Measurements from ENCODE around the gene CABLES1.

Gene CABLES1

GRCh38 chr18:23253630-23254029 is 118.3 kb downstream of the CABLES1 start:
- DNase-seq: no peak
- no peak overlapping the region for H4K91ac ChIP-seq (ENCODE audit: low read length)
- H2AFZ ChIP-seq (ENCODE audit: low read depth, low read length): no peak overlapping the region
- H2AK5ac ChIP-seq (ENCODE audit: low read length, severe bottlenecking): no peak overlapping the region
- H3K4me1 ChIP-seq (ENCODE audit: control insufficient read depth, insufficient read depth, low read depth, low read length): peaks cover 12% of the 10 kb centered on the region
- H3K36me3 ChIP-seq (ENCODE audit: control insufficient read depth in 1 of 2, insufficient read depth in 2 of 2, low read depth in 1 of 2, low read length in 2 of 2): peaks cover 43 to 74% of the 10 kb centered on the region in 2 experiments
- no peak overlapping the region for H2BK120ac ChIP-seq (ENCODE audit: low read depth, low read length)
- 97% methylated on average over 12 of the region's 12 CpGs for WGBS
- H2BK5ac ChIP-seq (ENCODE audit: low read depth, low read length, poor library complexity, severe bottlenecking): no peak overlapping the region
- H3K27me3 ChIP-seq (ENCODE audit: control insufficient read depth in 1 of 2, insufficient read depth in 1 of 2, low read length in 2 of 2): no peaks in the 10 kb centered on the region
- no peak overlapping the region for H3K14ac ChIP-seq (ENCODE audit: low read length in 2 of 2)
- H3K4ac ChIP-seq (ENCODE audit: low read depth in 1 of 2, low read length in 2 of 2): no peak overlapping the region
- peaks cover 7% of the 10 kb centered on the region for H3K9me3 ChIP-seq (ENCODE audit: control insufficient read depth, low read length)
- no peak overlapping the region for H4K8ac ChIP-seq (ENCODE audit: low read length)
- H3K23ac ChIP-seq (ENCODE audit: low read length in 2 of 2): no peak overlapping the region
- H3K18ac ChIP-seq (ENCODE audit: low read depth in 1 of 2, low read length in 2 of 2): no peak overlapping the region
- H2BK15ac ChIP-seq (ENCODE audit: low read depth, poor library complexity, severe bottlenecking): no peak overlapping the region
- no peak overlapping the region for H2BK12ac ChIP-seq (ENCODE audit: low read length in 2 of 2)
- no peak overlapping the region for H3K4me2 ChIP-seq (ENCODE audit: low read length, poor library complexity, severe bottlenecking)
- no peak overlapping the region for H3K9ac ChIP-seq (ENCODE audit: low read length)
- no peaks in the 10 kb centered on the region for H3K79me1 ChIP-seq (replicated peaks; ENCODE audit: low read length, poor library complexity, severe bottlenecking)
- no peak overlapping the region for H3K4me3 ChIP-seq (ENCODE audit: insufficient read depth in 1 of 2, low read depth in 1 of 2, low read length in 2 of 2)
- H3K27ac ChIP-seq (ENCODE audit: low read length, poor library complexity, severe bottlenecking): no peak overlapping the region

DNA sequence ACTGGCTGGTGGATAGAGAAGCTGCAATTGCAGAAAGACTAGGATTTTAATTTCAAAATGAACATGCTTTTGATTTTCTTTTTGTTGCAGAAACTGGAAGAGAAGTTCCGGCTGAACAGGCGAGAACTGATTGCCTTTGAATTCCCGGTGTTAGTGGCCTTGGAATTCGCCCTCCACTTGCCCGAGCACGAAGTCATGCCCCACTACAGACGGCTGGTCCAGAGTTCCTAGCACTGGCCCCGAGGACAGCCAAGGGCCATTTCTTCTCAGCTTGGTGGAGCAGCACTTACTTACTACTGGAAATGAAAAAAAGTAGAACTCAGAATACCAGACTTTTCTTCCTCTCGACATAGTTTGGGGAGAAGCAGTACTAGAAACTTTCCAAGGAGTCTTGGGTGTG is 121.9 kb downstream of the CABLES1 start:
- no peak overlapping the region for H3K4me2 ChIP-seq (ENCODE audit: low read length, poor library complexity, severe bottlenecking)
- H3K18ac ChIP-seq (ENCODE audit: low read depth in 1 of 2, low read length in 2 of 2): no peak overlapping the region
- peak overlapping the region; percentile 34 for H3K9ac ChIP-seq (ENCODE audit: low read length)
- H3K23ac ChIP-seq (ENCODE audit: low read length in 2 of 2): no peak overlapping the region
- no peak overlapping the region for H2AK5ac ChIP-seq (ENCODE audit: low read length, severe bottlenecking)
- no peak overlapping the region for H3K14ac ChIP-seq (ENCODE audit: low read length in 2 of 2)
- peaks cover 33% of the 10 kb centered on the region for H3K4me1 ChIP-seq (ENCODE audit: control insufficient read depth, insufficient read depth, low read depth, low read length)
- H3K27ac ChIP-seq (ENCODE audit: low read length, poor library complexity, severe bottlenecking): peak overlapping the region; percentile 40
- no peak overlapping the region for H2BK5ac ChIP-seq (ENCODE audit: low read depth, low read length, poor library complexity, severe bottlenecking)
- H3K9me3 ChIP-seq (ENCODE audit: control insufficient read depth, low read length): no peaks in the 10 kb centered on the region
- H4K8ac ChIP-seq (ENCODE audit: low read length): no peak overlapping the region
- no peak overlapping the region for H2BK120ac ChIP-seq (ENCODE audit: low read depth, low read length)
- no peaks in the 10 kb centered on the region for H3K79me1 ChIP-seq (replicated peaks; ENCODE audit: low read length, poor library complexity, severe bottlenecking)
- 95% methylated on average over 8 of the region's 9 CpGs for WGBS
- H3K36me3 ChIP-seq (ENCODE audit: control insufficient read depth in 1 of 2, insufficient read depth in 2 of 2, low read depth in 1 of 2, low read length in 2 of 2): peaks cover 28 to 62% of the 10 kb centered on the region in 2 experiments
- H3K4me3 ChIP-seq (ENCODE audit: insufficient read depth in 1 of 2, low read depth in 1 of 2, low read length in 2 of 2): no peak overlapping the region
- no peak overlapping the region for H4K91ac ChIP-seq (ENCODE audit: low read length)
- no peak overlapping the region for H2BK15ac ChIP-seq (ENCODE audit: low read depth, poor library complexity, severe bottlenecking)
- DNase-seq: no peak
- no peak overlapping the region for H2AFZ ChIP-seq (ENCODE audit: low read depth, low read length)
- no peaks in the 10 kb centered on the region for H3K27me3 ChIP-seq (ENCODE audit: control insufficient read depth in 1 of 2, insufficient read depth in 1 of 2, low read length in 2 of 2)
- H2BK12ac ChIP-seq (ENCODE audit: low read length in 2 of 2): no peak overlapping the region
- H3K4ac ChIP-seq (ENCODE audit: low read depth in 1 of 2, low read length in 2 of 2): no peak overlapping the region

- peak; percentile 69 for DNase-seq
- H3K79me1 ChIP-seq (replicated peaks; ENCODE audit: low read length, poor library complexity, severe bottlenecking): no peaks in the 10 kb centered on the region
- H3K9me3 ChIP-seq (ENCODE audit: control insufficient read depth, low read length): no peaks in the 10 kb centered on the region
- no peaks in the 10 kb centered on the region for H3K27me3 ChIP-seq (ENCODE audit: control insufficient read depth in 1 of 2, insufficient read depth in 1 of 2, low read length in 2 of 2)
- no peak overlapping the region for H3K4me3 ChIP-seq (ENCODE audit: insufficient read depth in 1 of 2, low read depth in 1 of 2, low read length in 2 of 2)
- H4K8ac ChIP-seq (ENCODE audit: low read length): peak overlapping the region; percentile 35
- H2BK15ac ChIP-seq (ENCODE audit: low read depth, poor library complexity, severe bottlenecking): peak overlapping the region; percentile 17
- no peak overlapping the region for H3K23ac ChIP-seq (ENCODE audit: low read length in 2 of 2)
- H3K4me1 ChIP-seq (ENCODE audit: control insufficient read depth, insufficient read depth, low read depth, low read length): peaks cover 33% of the 10 kb centered on the region
- H3K36me3 ChIP-seq (ENCODE audit: control insufficient read depth in 1 of 2, insufficient read depth in 2 of 2, low read depth in 1 of 2, low read length in 2 of 2): peaks cover 22 to 55% of the 10 kb centered on the region in 2 experiments
- peak overlapping the region; percentile 57 for H4K91ac ChIP-seq (ENCODE audit: low read length)
- no peak overlapping the region for H3K4ac ChIP-seq (ENCODE audit: low read depth in 1 of 2, low read length in 2 of 2)
- no peak overlapping the region for H3K4me2 ChIP-seq (ENCODE audit: low read length, poor library complexity, severe bottlenecking)
- H2AK5ac ChIP-seq (ENCODE audit: low read length, severe bottlenecking): peak overlapping the region; percentile 92
- peak overlapping the region in 1 of 2 experiments; percentile 68 for H3K18ac ChIP-seq (ENCODE audit: low read depth in 1 of 2, low read length in 2 of 2)
- H2BK120ac ChIP-seq (ENCODE audit: low read depth, low read length): no peak overlapping the region
- H2BK12ac ChIP-seq (ENCODE audit: low read length in 2 of 2): peak overlapping the region; percentile 21 to 35
- peak overlapping the region; percentile 77 for H3K9ac ChIP-seq (ENCODE audit: low read length)
- H2AFZ ChIP-seq (ENCODE audit: low read depth, low read length): no peak overlapping the region
- H3K27ac ChIP-seq (ENCODE audit: low read length, poor library complexity, severe bottlenecking): peak overlapping the region; percentile 36
- H3K14ac ChIP-seq (ENCODE audit: low read length in 2 of 2): no peak overlapping the region
- peak overlapping the region; percentile 5 for H2BK5ac ChIP-seq (ENCODE audit: low read depth, low read length, poor library complexity, severe bottlenecking)
- WGBS: 77% methylated on average over 21 of the region's 25 CpGs
Observed at GRCh38 chr18:23257686-23258565, 122.6 kb downstream of the CABLES1 start.

GRCh38 chr18:23258566-23259469 is 123.5 kb downstream of the CABLES1 start:
- 72% methylated on average over 15 of the region's 15 CpGs for WGBS
- Histone ChIP-seq H2BK15ac (ENCODE audit: low read depth, poor library complexity, severe bottlenecking) (peak overlapping the region; percentile 77), H3K4me3 (ENCODE audit: insufficient read depth in 1 of 2, low read depth in 1 of 2, low read length in 2 of 2) (no peak overlapping the region), H3K9me3 (ENCODE audit: control insufficient read depth, low read length) (no peaks in the 10 kb centered on the region), H3K27ac (ENCODE audit: low read length, poor library complexity, severe bottlenecking) (peak overlapping the region; percentile 96), H2AFZ (ENCODE audit: low read depth, low read length) (no peak overlapping the region), H3K4me1 (ENCODE audit: control insufficient read depth, insufficient read depth, low read depth, low read length) (peaks cover 33% of the 10 kb centered on the region), H3K18ac (ENCODE audit: low read depth in 1 of 2, low read length in 2 of 2) (peak overlapping the region; percentile 84 to 92), H4K91ac (ENCODE audit: low read length) (peak overlapping the region; percentile 84), H3K14ac (ENCODE audit: low read length in 2 of 2) (no peak overlapping the region), H2BK12ac (ENCODE audit: low read length in 2 of 2) (peak overlapping the region; percentile 84 to 99), H3K79me1 (replicated peaks; ENCODE audit: low read length, poor library complexity, severe bottlenecking) (no peaks in the 10 kb centered on the region), H3K36me3 (ENCODE audit: control insufficient read depth in 1 of 2, insufficient read depth in 2 of 2, low read depth in 1 of 2, low read length in 2 of 2) (peaks cover 13 to 47% of the 10 kb centered on the region in 2 experiments), H2BK120ac (ENCODE audit: low read depth, low read length) (peak overlapping the region; percentile 85), H3K27me3 (ENCODE audit: control insufficient read depth in 1 of 2, insufficient read depth in 1 of 2, low read length in 2 of 2) (no peaks in the 10 kb centered on the region), H2BK5ac (ENCODE audit: low read depth, low read length, poor library complexity, severe bottlenecking) (peak overlapping the region; percentile 5), H3K23ac (ENCODE audit: low read length in 2 of 2) (no peak overlapping the region), H4K8ac (ENCODE audit: low read length) (peak overlapping the region; percentile 79), H3K4me2 (ENCODE audit: low read length, poor library complexity, severe bottlenecking) (no peak overlapping the region), H2AK5ac (ENCODE audit: low read length, severe bottlenecking) (peak overlapping the region; percentile 92), H3K9ac (ENCODE audit: low read length) (peak overlapping the region; percentile 77), H3K4ac (ENCODE audit: low read depth in 1 of 2, low read length in 2 of 2) (peak overlapping the region; percentile 57 to 82)
- DNase-seq: no peak

Data from mesenchymal stem cell (in vitro differentiated cells and primary cell).